Measurements from ENCODE around the gene NFU1. TPM values are rescaled to one million over a fixed set of nuclear protein-coding genes. Genes with fewer than 3 reads are reported as not detected.

Gene NFU1
- total and polyA plus RNA-seq, 2 of the 13 experiments (the other 11 are each of a cell fraction or from before 2014, with no cell fraction given): 39.1 to 84.0 TPM

DNA sequence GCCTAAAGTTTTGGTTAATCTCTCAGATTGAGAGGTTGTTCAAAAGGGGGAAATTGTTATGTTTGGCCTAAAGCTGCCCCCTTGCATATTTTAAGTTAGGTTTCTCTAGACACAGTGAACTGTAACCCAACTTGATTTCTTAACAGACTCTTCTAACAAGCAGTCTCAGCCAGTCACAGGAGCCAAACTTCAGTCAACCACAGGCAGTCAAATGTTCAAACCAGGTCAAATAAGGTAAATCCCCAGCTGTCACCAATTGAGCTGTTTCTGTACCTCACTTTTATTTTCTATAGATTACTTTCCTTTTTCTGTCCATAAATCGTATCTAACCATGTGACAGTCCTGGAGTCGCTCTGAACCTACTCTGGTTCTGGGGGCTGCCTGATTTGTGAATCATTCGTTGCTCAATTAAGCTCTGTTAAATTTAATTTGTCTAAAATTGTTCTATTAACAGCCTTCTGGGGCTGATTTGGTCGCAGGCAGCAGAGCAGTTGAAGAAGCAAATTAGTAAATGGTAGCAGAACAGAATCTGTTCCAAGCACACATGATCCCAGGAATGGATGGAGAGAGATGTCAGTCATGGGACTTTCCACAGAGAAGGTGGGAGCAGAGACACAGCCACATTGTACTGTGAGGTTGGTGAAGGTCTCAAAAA, 16.4 kb upstream of the NFU1 start:
- Histone ChIP-seq H3K4me2 (ENCODE audit: low read depth, low read length) (no peak overlapping the region), H3K4me1 (ENCODE audit: insufficient read depth, low read length) (0 out of 2 replicates have a peak, but pooled peaks cover 9% of the 10 kb centered on the region), H4K20me1 (ENCODE audit: insufficient read depth, low read length) (no peaks in the 10 kb centered on the region), H3K9me3 (ENCODE audit: low read length) (no peaks in the 10 kb centered on the region), H3K27ac (ENCODE audit: extremely low read length, insufficient read depth, low read length) (no peak overlapping the region), H3K79me2 (ENCODE audit: insufficient read depth, low read length) (no peaks in the 10 kb centered on the region), H2AFZ (ENCODE audit: low read length) (no peak overlapping the region), H3K27me3 (ENCODE audit: control insufficient read depth in 1 of 2, insufficient read depth in 2 of 2, low read length in 2 of 2) (no peaks in the 10 kb centered on the region), H3K36me3 (replicated peaks in 1 of 2; ENCODE audit: control insufficient read depth in 1 of 2, insufficient read depth in 2 of 2, low read length in 2 of 2) (no peaks in the 10 kb centered on the region), H3K4me3 (replicated peaks in 1 of 3; ENCODE audit: insufficient read depth in 1 of 3, low read depth in 2 of 3, low read length in 3 of 3) (no peak overlapping the region), H3K9ac (ENCODE audit: insufficient read depth, low read depth, low read length) (no peak overlapping the region)
- POLR2A ChIA-PET: interaction anchor here (2.5 kb wide), 1 partner anchor 16 kb away, joined by 10 read pairs; the partner anchor contains the start of gene NFU1
- CTCF ChIA-PET (ENCODE audit: low intra/inter-chr PET ratio, low total read pairs): no interaction called here
- in situ Hi-C loops (cut with HindIII; ENCODE audit: extremely low pct_ligation_motif_present, low pct_unique_long_range_greater_than_20kb) (no loop called here), intact Hi-C loops (cut with micrococcal nuclease; ENCODE audit: unreplicated experiment) (no loop called here)
- peak; percentile 18 for FAIRE-seq
- WGBS (ENCODE audit: low lambda C conversion rate): 37% methylated on average over 4 of the region's 4 CpGs
- no peak for DNase-seq (ENCODE audit: low spot score)
- ATAC-seq: peak; percentile 25; the same call in 1 of the 3 replicates
- TF ChIP-seq ZNF496 (CRISPR knock-in tag; IDR thresholded peaks at IDR 0.05; ENCODE audit: insufficient replicate concordance): no peak
- TF ChIP-seq, protein P1, sequence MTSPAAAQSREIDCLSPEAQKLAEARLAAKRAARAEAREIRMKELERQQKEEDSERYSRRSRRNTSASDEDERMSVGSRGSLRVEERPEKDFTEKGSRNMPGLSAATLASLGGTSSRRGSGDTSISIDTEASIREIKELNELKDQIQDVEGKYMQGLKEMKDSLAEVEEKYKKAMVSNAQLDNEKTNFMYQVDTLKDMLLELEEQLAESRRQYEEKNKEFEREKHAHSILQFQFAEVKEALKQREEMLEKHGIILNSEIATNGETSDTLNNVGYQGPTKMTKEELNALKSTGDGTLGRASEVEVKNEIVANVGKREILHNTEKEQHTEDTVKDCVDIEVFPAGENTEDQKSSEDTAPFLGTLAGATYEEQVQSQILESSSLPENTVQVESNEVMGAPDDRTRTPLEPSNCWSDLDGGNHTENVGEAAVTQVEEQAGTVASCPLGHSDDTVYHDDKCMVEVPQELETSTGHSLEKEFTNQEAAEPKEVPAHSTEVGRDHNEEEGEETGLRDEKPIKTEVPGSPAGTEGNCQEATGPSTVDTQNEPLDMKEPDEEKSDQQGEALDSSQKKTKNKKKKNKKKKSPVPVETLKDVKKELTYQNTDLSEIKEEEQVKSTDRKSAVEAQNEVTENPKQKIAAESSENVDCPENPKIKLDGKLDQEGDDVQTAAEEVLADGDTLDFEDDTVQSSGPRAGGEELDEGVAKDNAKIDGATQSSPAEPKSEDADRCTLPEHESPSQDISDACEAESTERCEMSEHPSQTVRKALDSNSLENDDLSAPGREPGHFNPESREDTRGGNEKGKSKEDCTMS (CRISPR knock-in tag; conservative IDR thresholded peaks at IDR 0.05): no peak
- TF ChIP-seq, protein P2, sequence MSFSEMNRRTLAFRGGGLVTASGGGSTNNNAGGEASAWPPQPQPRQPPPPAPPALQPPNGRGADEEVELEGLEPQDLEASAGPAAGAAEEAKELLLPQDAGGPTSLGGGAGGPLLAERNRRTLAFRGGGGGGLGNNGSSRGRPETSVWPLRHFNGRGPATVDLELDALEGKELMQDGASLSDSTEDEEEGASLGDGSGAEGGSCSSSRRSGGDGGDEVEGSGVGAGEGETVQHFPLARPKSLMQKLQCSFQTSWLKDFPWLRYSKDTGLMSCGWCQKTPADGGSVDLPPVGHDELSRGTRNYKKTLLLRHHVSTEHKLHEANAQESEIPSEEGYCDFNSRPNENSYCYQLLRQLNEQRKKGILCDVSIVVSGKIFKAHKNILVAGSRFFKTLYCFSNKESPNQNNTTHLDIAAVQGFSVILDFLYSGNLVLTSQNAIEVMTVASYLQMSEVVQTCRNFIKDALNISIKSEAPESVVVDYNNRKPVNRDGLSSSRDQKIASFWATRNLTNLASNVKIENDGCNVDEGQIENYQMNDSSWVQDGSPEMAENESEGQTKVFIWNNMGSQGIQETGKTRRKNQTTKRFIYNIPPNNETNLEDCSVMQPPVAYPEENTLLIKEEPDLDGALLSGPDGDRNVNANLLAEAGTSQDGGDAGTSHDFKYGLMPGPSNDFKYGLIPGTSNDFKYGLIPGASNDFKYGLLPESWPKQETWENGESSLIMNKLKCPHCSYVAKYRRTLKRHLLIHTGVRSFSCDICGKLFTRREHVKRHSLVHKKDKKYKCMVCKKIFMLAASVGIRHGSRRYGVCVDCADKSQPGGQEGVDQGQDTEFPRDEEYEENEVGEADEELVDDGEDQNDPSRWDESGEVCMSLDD (CRISPR knock-in tag; IDR thresholded peaks at IDR 0.05; ENCODE audit: borderline replicate concordance): no peak
- TF ChIP-seq, protein P3, sequence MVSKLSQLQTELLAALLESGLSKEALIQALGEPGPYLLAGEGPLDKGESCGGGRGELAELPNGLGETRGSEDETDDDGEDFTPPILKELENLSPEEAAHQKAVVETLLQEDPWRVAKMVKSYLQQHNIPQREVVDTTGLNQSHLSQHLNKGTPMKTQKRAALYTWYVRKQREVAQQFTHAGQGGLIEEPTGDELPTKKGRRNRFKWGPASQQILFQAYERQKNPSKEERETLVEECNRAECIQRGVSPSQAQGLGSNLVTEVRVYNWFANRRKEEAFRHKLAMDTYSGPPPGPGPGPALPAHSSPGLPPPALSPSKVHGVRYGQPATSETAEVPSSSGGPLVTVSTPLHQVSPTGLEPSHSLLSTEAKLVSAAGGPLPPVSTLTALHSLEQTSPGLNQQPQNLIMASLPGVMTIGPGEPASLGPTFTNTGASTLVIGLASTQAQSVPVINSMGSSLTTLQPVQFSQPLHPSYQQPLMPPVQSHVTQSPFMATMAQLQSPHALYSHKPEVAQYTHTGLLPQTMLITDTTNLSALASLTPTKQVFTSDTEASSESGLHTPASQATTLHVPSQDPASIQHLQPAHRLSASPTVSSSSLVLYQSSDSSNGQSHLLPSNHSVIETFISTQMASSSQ (IDR thresholded peaks at IDR 0.05; ENCODE audit: low read depth): no peak
- TF ChIP-seq, protein P3 (CRISPR knock-in tag; IDR thresholded peaks at IDR 0.05; ENCODE audit: borderline replicate concordance): no peak
- TF ChIP-seq ZFAT (CRISPR knock-in tag; conservative IDR thresholded peaks at IDR 0.05): no peak
- TF ChIP-seq ZFP37 (CRISPR knock-in tag; IDR thresholded peaks at IDR 0.05; ENCODE audit: borderline replicate concordance): no peak
- TF ChIP-seq ZNF660 (CRISPR knock-in tag; IDR thresholded peaks at IDR 0.05; ENCODE audit: borderline replicate concordance, low read depth): no peak
- no TSS peak for BruUV-seq (replicated peaks)

Data from HepG2 (cell line).